AG04450 (cell line): ENCODE results near the gene RCAN1. TPM values are rescaled to one million over a fixed set of nuclear protein-coding genes. Genes with fewer than 3 reads are reported as not detected.

ENCODE experiments used
- CTCF ChIA-PET: fragments of 300-600, 350-600 bp; formaldehyde crosslinking; extraction: SDS; loops from one replicate; lab custom pipeline; 2022; ENCODE audit warnings: antibody characterized with exemption, inconsistent platforms; lab: Charles Lee
- POLR2A ChIA-PET: fragments of 350-600 bp; formaldehyde crosslinking; extraction: SDS; loops from one replicate; lab custom pipeline; 2021; ENCODE audit warnings: antibody characterized with exemption, inconsistent platforms; lab: Yijun Ruan, JAX
- DNase-seq: peaks from one replicate; pipeline ENCODE4 v3.0.0-alpha.2; 2011; ENCODE audit warnings: low read depth, low spot score
- H3K27ac ChIP-seq: one replicate; pipeline ENCODE4 v1.5.1; 2012; ENCODE audit warnings: low read depth, low read length, control low read depth
- H3K27me3 ChIP-seq: one replicate; pipeline ENCODE4 v1.6.0; 2012; ENCODE audit warnings: low read length; ENCODE audit not compliant: control insufficient read depth, insufficient read depth
- H3K4me3 ChIP-seq: 2 replicates; pipeline ENCODE4 v1.5.1; 2011; ENCODE audit warnings: mild to moderate bottlenecking, low read depth, low read length, control low read depth
- H3K9me3 ChIP-seq: 2 replicates; pipeline ENCODE4 v1.5.1; 2012; ENCODE audit warnings: low read length; ENCODE audit not compliant: control insufficient read depth, insufficient read depth
- polyA plus RNA-seq: library from polyadenylated mRNA; depleted of rRNA; stranded (reverse); fragments of >200 nt; gene quantifications from 2 replicates; pipeline ENCODE4 v1.2.3, GENCODE V29; 2011
- TF ChIP-seq, protein P1 (sequence below): IDR thresholded peaks from 2 replicates; pipeline ENCODE4 v1.5.1; 2011; ENCODE audit warnings: low read depth, low read length, control low read depth, inconsistent platforms

The RCAN1 gene
- polyA plus RNA-seq, 1 experiment = 50.6 TPM

- no peaks in the 10 kb centered on the region for H3K9me3 ChIP-seq
- peaks cover 12% of the 10 kb centered on the region for H3K27me3 ChIP-seq
- POLR2A ChIA-PET = no interaction called here
- CTCF ChIA-PET = interaction anchor here (1.0 kb wide), 1 partner anchor 17 kb away, joined by 4 read pairs; no protein-coding TSS in a partner anchor
- DNase-seq = no peak
- TF ChIP-seq, protein P1, sequence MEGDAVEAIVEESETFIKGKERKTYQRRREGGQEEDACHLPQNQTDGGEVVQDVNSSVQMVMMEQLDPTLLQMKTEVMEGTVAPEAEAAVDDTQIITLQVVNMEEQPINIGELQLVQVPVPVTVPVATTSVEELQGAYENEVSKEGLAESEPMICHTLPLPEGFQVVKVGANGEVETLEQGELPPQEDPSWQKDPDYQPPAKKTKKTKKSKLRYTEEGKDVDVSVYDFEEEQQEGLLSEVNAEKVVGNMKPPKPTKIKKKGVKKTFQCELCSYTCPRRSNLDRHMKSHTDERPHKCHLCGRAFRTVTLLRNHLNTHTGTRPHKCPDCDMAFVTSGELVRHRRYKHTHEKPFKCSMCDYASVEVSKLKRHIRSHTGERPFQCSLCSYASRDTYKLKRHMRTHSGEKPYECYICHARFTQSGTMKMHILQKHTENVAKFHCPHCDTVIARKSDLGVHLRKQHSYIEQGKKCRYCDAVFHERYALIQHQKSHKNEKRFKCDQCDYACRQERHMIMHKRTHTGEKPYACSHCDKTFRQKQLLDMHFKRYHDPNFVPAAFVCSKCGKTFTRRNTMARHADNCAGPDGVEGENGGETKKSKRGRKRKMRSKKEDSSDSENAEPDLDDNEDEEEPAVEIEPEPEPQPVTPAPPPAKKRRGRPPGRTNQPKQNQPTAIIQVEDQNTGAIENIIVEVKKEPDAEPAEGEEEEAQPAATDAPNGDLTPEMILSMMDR = no peak
- no peak overlapping the region for H3K4me3 ChIP-seq
- no peak overlapping the region for H3K27ac ChIP-seq
Observed at GRCh38 chr21:34619841-34620665, 5.1 kb upstream of the RCAN1 start.

- ChIA-PET POLR2A (no interaction called here), CTCF (interaction anchor here (1.5 kb wide), 1 partner anchor 16 kb away, joined by 7 read pairs; no protein-coding TSS in a partner anchor)
- Histone ChIP-seq H3K4me3 (no peak overlapping the region), H3K9me3 (no peaks in the 10 kb centered on the region), H3K27ac (no peak overlapping the region), H3K27me3 (peaks cover 12% of the 10 kb centered on the region)
- DNase-seq = no peak
- TF ChIP-seq, protein P1 = no peak
Observed at GRCh38 chr21:34618941-34619340, 4.0 kb upstream of the RCAN1 start.

DNA sequence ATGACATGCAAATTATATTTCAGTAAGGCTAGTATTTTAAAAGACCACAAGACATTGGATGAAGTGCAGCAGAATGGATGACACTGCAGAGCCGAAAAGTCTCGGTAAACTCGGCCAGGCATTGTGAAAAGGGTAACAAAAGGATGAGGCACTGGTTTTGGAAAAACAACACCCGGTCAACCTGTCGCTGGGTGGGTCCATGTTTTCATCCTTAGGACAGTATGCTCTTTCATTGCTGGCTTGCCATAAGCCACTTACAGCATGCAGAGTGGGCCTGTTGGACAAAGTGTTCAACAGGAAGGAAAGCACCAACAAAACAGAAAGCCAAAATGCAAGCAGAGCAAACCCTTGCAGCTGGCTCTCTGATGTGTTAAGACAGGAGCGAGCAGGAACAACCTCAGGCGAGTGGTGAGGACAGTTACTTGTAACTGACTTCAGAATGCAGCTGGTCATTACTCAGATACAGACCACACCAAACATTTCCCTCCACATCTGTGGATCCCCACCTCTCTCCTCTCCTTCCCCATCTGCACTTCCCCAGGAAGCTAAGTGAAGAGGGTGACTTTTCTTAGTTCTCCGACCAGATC, 2.9 kb upstream of the RCAN1 start:
- no peak overlapping the region for H3K4me3 ChIP-seq
- POLR2A ChIA-PET = no interaction called here
- H3K9me3 ChIP-seq = no peaks in the 10 kb centered on the region
- peaks cover 8% of the 10 kb centered on the region for H3K27me3 ChIP-seq
- TF ChIP-seq, protein P1 = no peak
- DNase-seq = no peak
- CTCF ChIA-PET = interaction anchor here (1.5 kb wide), 1 partner anchor 15 kb away, joined by 7 read pairs; no protein-coding TSS in a partner anchor
- H3K27ac ChIP-seq = no peak overlapping the region

DNA sequence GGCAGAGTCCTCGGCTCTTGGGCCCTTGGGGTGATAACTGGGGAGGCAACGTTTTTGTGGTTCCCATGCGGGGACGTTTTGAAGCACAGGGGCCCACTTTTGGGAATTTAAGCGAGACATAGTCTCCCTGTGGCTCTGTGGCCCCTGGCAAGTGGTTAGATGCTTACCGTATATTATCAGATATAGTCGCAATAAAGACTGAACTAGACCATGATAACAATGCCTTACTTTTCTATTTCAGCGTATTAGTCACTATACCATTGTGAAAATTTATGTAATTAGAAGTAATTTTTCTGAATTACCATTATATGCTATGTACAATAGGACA, 538 bp upstream of the RCAN1 start:
- no peak for DNase-seq
- ChIA-PET POLR2A (interaction anchor here (0.7 kb wide), 1 partner anchor 89 kb away, joined by 4 read pairs; no protein-coding TSS in a partner anchor), CTCF (interaction anchor here (1.4 to 2.1 kb wide), 3 partner anchors 12 to 253 kb away, joined by 4 to 13 read pairs (median 5); no protein-coding TSS in a partner anchor)
- Histone ChIP-seq H3K9me3 (no peaks in the 10 kb centered on the region), H3K27me3 (peaks cover 5% of the 10 kb centered on the region), H3K4me3 (peak overlapping the region; percentile 70), H3K27ac (peak overlapping the region; percentile 23)
- TF ChIP-seq, protein P1 = no peak
